Ascending aorta (tissue), 2 donors: ENCODE results near the gene FBXO28. TPM values are rescaled to one million over a fixed set of nuclear protein-coding genes. Genes with fewer than 3 reads are reported as not detected.

ENCODE experiments used
- DNase-seq, 2 donors: peaks; one replicate each; pipeline ENCODE4 v3.0.0-alpha.2; 2019; ENCODE audit warnings: low spot score in 2 of 2
- H3K27ac ChIP-seq, 2 donors: fragments of 200-600 bp; sonication (generic); one replicate each; pipeline ENCODE4 v1.5.1; 2016 to 2017; ENCODE audit warnings: mild to moderate bottlenecking in 1 of 2
- H3K27me3 ChIP-seq: fragments of 200-600 bp; sonication (generic); one replicate; pipeline ENCODE4 v1.5.1; 2017
- H3K36me3 ChIP-seq, 2 donors: fragments of 200-600 bp; sonication (generic); one replicate each; pipeline ENCODE4 v1.5.1; 2016
- H3K4me1 ChIP-seq, 2 donors: fragments of 200-600 bp; sonication (generic); one replicate each; pipeline ENCODE4 v1.5.1; 2016 to 2017; ENCODE audit warnings: mild to moderate bottlenecking in 1 of 2
- H3K4me3 ChIP-seq, 2 donors: fragments of 200-600 bp; sonication (generic); one replicate each; pipeline ENCODE4 v1.5.1; 2016 to 2017; ENCODE audit warnings: mild to moderate bottlenecking in 1 of 2
- H3K9me3 ChIP-seq, 2 donors: fragments of 200-600 bp; sonication (generic); one replicate each; pipeline ENCODE4 v1.5.1; 2016
- CTCF ChIP-seq, 3 experiments: fragments of 200-600 bp in 2 of 3; fragments of 450-650 bp in 1 of 3; sonication (generic) in 2 of 3; IDR thresholded peaks; one replicate each; pipeline ENCODE4 v1.5.1; 2016 to 2019; ENCODE audit warnings: antibody characterized with exemption in 3 of 3, mild to moderate bottlenecking in 1 of 3, moderate library complexity in 1 of 3
- intact Hi-C: fragments of 100-400 bp; cut with DNase I; formaldehyde crosslinking; loops from one replicate; pipeline ENCODE4 v1.15.1; 2023
- total RNA-seq: library from RNA; depleted of rRNA; stranded (reverse); fragments of >200 nt; gene quantifications from one replicate; pipeline ENCODE4 v1.1.0, GENCODE V29; 2016

FBXO28 gene
- total RNA-seq, 1 donor from 2014 or later, result 4.8 TPM

- H3K27me3 ChIP-seq, result no peaks in the 10 kb centered on the region
- no peak overlapping the region for H3K4me3 ChIP-seq
- H3K36me3 ChIP-seq, result no peaks in the 10 kb centered on the region
- intact Hi-C loops, result no loop called here
- H3K27ac ChIP-seq, result no peak overlapping the region
- no peak for TF ChIP-seq CTCF (IDR thresholded peaks at IDR 0.05)
- no peak for DNase-seq
- no peaks in the 10 kb centered on the region for H3K9me3 ChIP-seq
- H3K4me1 ChIP-seq, result no peaks in the 10 kb centered on the region
These were observed 32.3 kb upstream of the FBXO28 start for GRCh38 chr1:224081604-224082003.

GRCh38 chr1:224082146-224082545 is 31.8 kb upstream of the FBXO28 start:
- H3K27ac ChIP-seq, result no peak overlapping the region
- H3K27me3 ChIP-seq, result no peaks in the 10 kb centered on the region
- no peaks in the 10 kb centered on the region for H3K36me3 ChIP-seq
- H3K9me3 ChIP-seq, result no peaks in the 10 kb centered on the region
- DNase-seq, result no peak
- intact Hi-C loops, result no loop called here
- H3K4me3 ChIP-seq, result no peak overlapping the region
- TF ChIP-seq CTCF (IDR thresholded peaks at IDR 0.05), result no peak
- no peaks in the 10 kb centered on the region for H3K4me1 ChIP-seq

GRCh38 chr1:224084867-224085266 is 29.0 kb upstream of the FBXO28 start:
- Histone ChIP-seq H3K27ac (no peak overlapping the region), H3K4me1 (no peaks in the 10 kb centered on the region), H3K9me3 (no peaks in the 10 kb centered on the region), H3K4me3 (no peak overlapping the region), H3K36me3 (no peaks in the 10 kb centered on the region), H3K27me3 (no peaks in the 10 kb centered on the region)
- TF ChIP-seq CTCF (IDR thresholded peaks at IDR 0.05), result no peak
- intact Hi-C loops, result no loop called here
- no peak for DNase-seq

- TF ChIP-seq CTCF (IDR thresholded peaks at IDR 0.05), result no peak
- intact Hi-C loops, result no loop called here
- DNase-seq, result no peak
These were observed 28.3 kb upstream of the FBXO28 start for GRCh38 chr1:224085421-224086108.

GRCh38 chr1:224087286-224087794 is 26.6 kb upstream of the FBXO28 start:
- Histone ChIP-seq H3K27ac (no peak overlapping the region), H3K36me3 (no peaks in the 10 kb centered on the region), H3K4me1 (no peaks in the 10 kb centered on the region), H3K9me3 (no peaks in the 10 kb centered on the region), H3K27me3 (no peaks in the 10 kb centered on the region), H3K4me3 (no peak overlapping the region)
- TF ChIP-seq CTCF (IDR thresholded peaks at IDR 0.05), result no peak
- intact Hi-C loops, result no loop called here
- DNase-seq, result no peak

More at GRCh38 chr1:224085421-224086108, 28.3 kb upstream of the FBXO28 start:
- no peaks in the 10 kb centered on the region for H3K4me1 ChIP-seq
- H3K27me3 ChIP-seq, result no peaks in the 10 kb centered on the region
- H3K27ac ChIP-seq, result no peak overlapping the region
- H3K36me3 ChIP-seq, result no peaks in the 10 kb centered on the region
- H3K4me3 ChIP-seq, result no peak overlapping the region
- H3K9me3 ChIP-seq, result no peaks in the 10 kb centered on the region
